HCT116 (cell line): Measurements from ENCODE around the gene FAM151B. TPM values are rescaled to one million over a fixed set of nuclear protein-coding genes. Genes with fewer than 3 reads are reported as not detected.
"Not testable (repeated sequence)": the region's sequence is repeated elsewhere in the genome, so short reads cannot be mapped to it uniquely, and the experiment has no call there.

ENCODE experiments used
- ATAC-seq: fragments of 200-7000 bp; cut with Tn5 transposase; 2 replicates; pipeline ENCODE4 v1.9.1; 2020; ENCODE audit warnings: mild to moderate bottlenecking, moderate library complexity
- BruUV-seq: library from RNA; stranded (reverse); fragments of 400-500 nt; replicated peaks from 2 replicates; lab custom pipeline; 2021; lab: Mats Ljungman, UMichigan
- CTCF ChIA-PET: fragments of 300-600 bp; sonication (Branson Sonifier 250); formaldehyde crosslinking; loops from one replicate; lab custom pipeline; 2021; ENCODE audit warnings: antibody characterized with exemption; lab: Charles Lee
- POLR2A ChIA-PET: fragments of 300-600, 350-600 bp; sonication (Branson Sonifier 250); formaldehyde crosslinking; loops from one replicate; lab custom pipeline; 2021; ENCODE audit warnings: antibody characterized with exemption; lab: Charles Lee
- RAD21 ChIA-PET, 2 experiments: fragments of 300-600 bp; sonication (Branson Sonifier 250); formaldehyde crosslinking; loops; one replicate each; lab custom pipeline; 2023; ENCODE audit warnings: low total read pairs in 2 of 2; ENCODE audit not compliant: uncharacterized antibody in 2 of 2, unreplicated experiment in 2 of 2, low non-redundant PET in 1 of 2; lab: Charles Lee
- DNase-seq: peaks from one replicate; pipeline ENCODE4 v3.0.0-alpha.2; 2010; ENCODE audit warnings: low read depth, low spot score
- H2AFZ ChIP-seq: fragments of 200-600 bp; shearing (Covaris generic), sonication (generic); 2 replicates; pipeline ENCODE4 v1.6.1; 2017; ENCODE audit warnings: low read depth, mixed run types, mixed read lengths, antibody characterized with exemption, low read length; ENCODE audit not compliant: poor library complexity, severe bottlenecking
- H3K27ac ChIP-seq: 2 replicates; pipeline ENCODE4 v1.5.1; 2012; ENCODE audit warnings: low read depth, low read length
- H3K27me3 ChIP-seq: fragments of 200-600 bp; sonication (generic); 2 replicates; pipeline ENCODE4 v1.6.1; 2016; ENCODE audit warnings: mixed run types, low read length, mixed read lengths; ENCODE audit not compliant: insufficient read depth
- H3K36me3 ChIP-seq, 2 experiments: fragments of 200-500 bp in 1 of 2; fragments of 200-600 bp in 1 of 2; sonication (Bioruptor generic) in 1 of 2; sonication (generic) in 1 of 2; 2 replicates each; pipeline versions ENCODE4 v1.5.1 to v1.6.1; 2014 to 2016; ENCODE audit warnings: low read length in 2 of 2, inconsistent platforms in 1 of 2, mixed read lengths in 1 of 2, mixed run types in 1 of 2; ENCODE audit not compliant: insufficient read depth in 2 of 2, control insufficient read depth in 1 of 2
- H3K4me1 ChIP-seq, 2 experiments: fragments of 200-600 bp in 1 of 2; sonication (generic) in 1 of 2; 2 replicates each; pipeline versions ENCODE4 v1.5.1 to v1.6.1; 2012 to 2017; ENCODE audit warnings: low read length in 2 of 2, inconsistent platforms in 1 of 2, mild to moderate bottlenecking in 1 of 2, mixed read lengths in 1 of 2, mixed run types in 1 of 2, moderate library complexity in 1 of 2; ENCODE audit not compliant: insufficient read depth in 2 of 2, control insufficient read depth in 1 of 2
- H3K4me2 ChIP-seq: fragments of 200-600 bp; sonication (generic); 2 replicates; pipeline ENCODE4 v1.6.1; 2017; ENCODE audit warnings: mixed run types, low read length, mixed read lengths
- H3K4me3 ChIP-seq, 2 experiments: fragments of 200-600 bp in 1 of 2; sonication (generic) in 1 of 2; replicated peaks in 1 of 2; 2 replicates each; pipeline ENCODE4 v1.5.1; 2011 to 2016; ENCODE audit warnings: low read length in 2 of 2, control low read depth in 1 of 2, low read depth in 1 of 2, mild to moderate bottlenecking in 1 of 2, mixed read lengths in 1 of 2, mixed run types in 1 of 2
- H3K79me2 ChIP-seq: fragments of 200-600 bp; sonication (generic); 2 replicates; pipeline ENCODE4 v1.6.1; 2017; ENCODE audit warnings: mild to moderate bottlenecking, mixed run types, low read length, moderate library complexity, mixed read lengths; ENCODE audit not compliant: insufficient read depth
- H3K9ac ChIP-seq: fragments of 200-600 bp; sonication (generic); 2 replicates; pipeline ENCODE4 v1.6.1; 2016; ENCODE audit warnings: low read length, mixed read lengths
- H3K9me2 ChIP-seq: fragments of 200-600 bp; sonication (generic), shearing (Covaris generic); 2 replicates; pipeline ENCODE4 v1.6.1; 2017; ENCODE audit warnings: mixed run types, mild to moderate bottlenecking, moderate library complexity; ENCODE audit not compliant: insufficient read depth
- H3K9me3 ChIP-seq, 2 experiments: fragments of 200-500 bp in 1 of 2; fragments of 200-600 bp in 1 of 2; sonication (Bioruptor generic) in 1 of 2; sonication (generic) in 1 of 2; 2 replicates each; pipeline ENCODE4 v1.6.1; 2014 to 2017; ENCODE audit warnings: low read length in 2 of 2, mixed read lengths in 2 of 2, inconsistent platforms in 1 of 2, low read depth in 1 of 2, mild to moderate bottlenecking in 1 of 2, mixed run types in 1 of 2, moderate library complexity in 1 of 2; ENCODE audit not compliant: control insufficient read depth in 1 of 2, insufficient read depth in 1 of 2
- H4K20me1 ChIP-seq: fragments of 200-600 bp; sonication (generic), shearing (Covaris generic); 2 replicates; pipeline ENCODE4 v1.6.1; 2017; ENCODE audit warnings: mixed run types, mild to moderate bottlenecking, moderate library complexity; ENCODE audit not compliant: insufficient read depth
- ELF1 ChIP-seq: IDR thresholded peaks from 2 replicates; pipeline ENCODE4 v1.6.1; 2012; ENCODE audit warnings: low read depth, borderline replicate concordance
- FOSL1 ChIP-seq: IDR thresholded peaks from 2 replicates; pipeline ENCODE4 v1.6.1; 2012; ENCODE audit warnings: low read depth
- POLR2A ChIP-seq: IDR thresholded peaks from 2 replicates; pipeline ENCODE4 v1.7.0; 2011; ENCODE audit warnings: borderline replicate concordance; ENCODE audit not compliant: insufficient read depth, insufficient read length; ENCODE audit errors: extremely low read depth
- ZNF274 ChIP-seq: fragments of 200-500 bp; sonication (Bioruptor generic); IDR thresholded peaks from 2 replicates; pipeline ENCODE4 v1.6.1; 2014; ENCODE audit warnings: mild to moderate bottlenecking, low read depth, low read length, inconsistent platforms
- intact Hi-C: fragments of 100-400 bp; cut with micrococcal nuclease; formaldehyde crosslinking; loops from 2 replicates; pipeline ENCODE4 v1.10.0; 2022
- total RNA-seq: library from RNA; stranded (reverse); gene quantifications from one replicate; pipeline ENCODE4 v1.2.1, GENCODE V29; 2021; ENCODE audit not compliant: unreplicated experiment
- TF ChIP-seq, protein P1 (sequence below): IDR thresholded peaks from 2 replicates; pipeline ENCODE4 v1.6.1; 2012
- TF ChIP-seq, protein P2 (sequence below): IDR thresholded peaks from 2 replicates; pipeline ENCODE4 v1.6.1; 2011; ENCODE audit warnings: mild to moderate bottlenecking, low read length, moderate library complexity; ENCODE audit not compliant: insufficient replicate concordance; ENCODE audit errors: extremely low read depth
- TF ChIP-seq, protein P3 (sequence below), 3 experiments: fragments of 200-600 bp in 1 of 3; sonication (generic) in 1 of 3; IDR thresholded peaks in 2 of 3; conservative IDR thresholded peaks in 1 of 3; 2 replicates each; pipeline ENCODE4 v1.5.1; 2012 to 2017; ENCODE audit warnings: low read depth in 2 of 3, low read length in 2 of 3, antibody characterized with exemption in 1 of 3, borderline replicate concordance in 1 of 3, control low read depth in 1 of 3, mild to moderate bottlenecking in 1 of 3, mixed read lengths in 1 of 3, mixed run types in 1 of 3, moderate library complexity in 1 of 3; ENCODE audit not compliant: insufficient read depth in 1 of 3

Gene FAM151B
- total RNA-seq, 1 experiment from 2014 or later = 1.2 TPM

DNA sequence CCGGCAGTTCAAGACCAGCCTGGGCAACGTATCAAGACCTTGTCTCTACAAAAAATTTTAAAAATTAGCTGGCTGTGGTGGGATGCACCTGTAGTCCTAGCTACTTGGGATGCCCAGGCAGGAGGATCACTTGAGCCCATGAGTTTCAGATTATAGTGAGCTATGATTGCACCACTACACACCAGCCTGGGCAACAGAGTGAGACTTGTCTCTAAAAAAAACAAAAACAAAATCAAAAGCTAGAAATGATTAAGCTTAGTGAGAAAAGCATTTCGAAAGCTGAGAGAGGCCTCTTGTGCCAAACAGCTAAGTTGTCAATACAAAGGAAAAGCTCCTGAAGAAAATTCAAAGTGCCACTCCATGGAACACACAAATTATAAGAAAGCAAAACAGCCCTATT is 4.8 kb downstream of the FAM151B start:
- Histone ChIP-seq H3K4me2 (no peak overlapping the region), H4K20me1 (no peaks in the 10 kb centered on the region)

DNA sequence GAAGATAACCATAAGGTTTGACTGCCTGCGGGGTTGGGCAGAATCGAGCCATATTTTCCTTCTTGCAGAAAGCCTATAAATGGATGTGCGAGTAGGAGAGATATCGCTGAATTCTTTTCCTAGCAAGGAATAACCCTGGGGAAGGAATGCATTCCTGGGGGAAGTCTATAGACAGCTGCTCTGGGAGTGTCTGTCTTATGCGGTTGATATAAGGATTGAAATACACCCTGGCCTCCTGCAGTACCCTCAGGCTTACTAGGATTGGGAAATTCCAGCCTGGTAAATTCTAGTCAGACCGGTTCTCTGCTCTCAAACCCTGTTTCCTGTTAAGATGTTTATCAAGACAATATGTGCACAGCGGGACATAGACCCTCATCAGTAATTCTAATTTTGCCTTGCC is 5.5 kb downstream of the FAM151B start:
- H3K4me2 ChIP-seq, H2AFZ ChIP-seq, H3K9me3 ChIP-seq, H4K20me1 ChIP-seq, BruUV-seq, DNase-seq, CTCF ChIA-PET, POLR2A ChIA-PET, H3K27ac ChIP-seq, H3K4me3 ChIP-seq, intact Hi-C loops, H3K9ac ChIP-seq, H3K36me3 ChIP-seq, ATAC-seq, H3K9me2 ChIP-seq, H3K79me2 ChIP-seq, H3K27me3 ChIP-seq, RAD21 ChIA-PET: not testable (repeated sequence)
- H3K4me1 ChIP-seq = peaks cover 15 to 20% of the 10 kb centered on the region in 2 experiments; a peak in 3 of 4 replicates

More for the DNA sequence above, 4.8 kb downstream of the FAM151B start:
- Histone ChIP-seq H3K27me3 (no peaks in the 10 kb centered on the region), H2AFZ (no peak overlapping the region), H3K9ac (no peak overlapping the region), H3K79me2 (no peaks in the 10 kb centered on the region), H3K9me3 (no peaks in the 10 kb centered on the region; a peak in 1 of 4 replicates), H3K36me3 (no peaks in the 10 kb centered on the region), H3K4me1 (peaks cover 15 to 23% of the 10 kb centered on the region in 2 experiments; a peak in 3 of 4 replicates), H3K27ac (no peak overlapping the region), H3K9me2 (no peaks in the 10 kb centered on the region), H3K4me3 (no peak overlapping the region)
- ChIA-PET CTCF (no interaction called here), POLR2A (no interaction called here), RAD21 (no interaction called here)
- TF ChIP-seq POLR2A = no peak
- TF ChIP-seq ELF1 = no peak
- TF ChIP-seq, protein P1, sequence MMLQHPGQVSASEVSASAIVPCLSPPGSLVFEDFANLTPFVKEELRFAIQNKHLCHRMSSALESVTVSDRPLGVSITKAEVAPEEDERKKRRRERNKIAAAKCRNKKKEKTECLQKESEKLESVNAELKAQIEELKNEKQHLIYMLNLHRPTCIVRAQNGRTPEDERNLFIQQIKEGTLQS = no peak
- TF ChIP-seq ZNF274 = no peak
- TF ChIP-seq, protein P2, sequence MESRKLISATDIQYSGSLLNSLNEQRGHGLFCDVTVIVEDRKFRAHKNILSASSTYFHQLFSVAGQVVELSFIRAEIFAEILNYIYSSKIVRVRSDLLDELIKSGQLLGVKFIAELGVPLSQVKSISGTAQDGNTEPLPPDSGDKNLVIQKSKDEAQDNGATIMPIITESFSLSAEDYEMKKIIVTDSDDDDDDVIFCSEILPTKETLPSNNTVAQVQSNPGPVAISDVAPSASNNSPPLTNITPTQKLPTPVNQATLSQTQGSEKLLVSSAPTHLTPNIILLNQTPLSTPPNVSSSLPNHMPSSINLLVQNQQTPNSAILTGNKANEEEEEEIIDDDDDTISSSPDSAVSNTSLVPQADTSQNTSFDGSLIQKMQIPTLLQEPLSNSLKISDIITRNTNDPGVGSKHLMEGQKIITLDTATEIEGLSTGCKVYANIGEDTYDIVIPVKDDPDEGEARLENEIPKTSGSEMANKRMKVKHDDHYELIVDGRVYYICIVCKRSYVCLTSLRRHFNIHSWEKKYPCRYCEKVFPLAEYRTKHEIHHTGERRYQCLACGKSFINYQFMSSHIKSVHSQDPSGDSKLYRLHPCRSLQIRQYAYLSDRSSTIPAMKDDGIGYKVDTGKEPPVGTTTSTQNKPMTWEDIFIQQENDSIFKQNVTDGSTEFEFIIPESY = no peak
- TF ChIP-seq, protein P3, sequence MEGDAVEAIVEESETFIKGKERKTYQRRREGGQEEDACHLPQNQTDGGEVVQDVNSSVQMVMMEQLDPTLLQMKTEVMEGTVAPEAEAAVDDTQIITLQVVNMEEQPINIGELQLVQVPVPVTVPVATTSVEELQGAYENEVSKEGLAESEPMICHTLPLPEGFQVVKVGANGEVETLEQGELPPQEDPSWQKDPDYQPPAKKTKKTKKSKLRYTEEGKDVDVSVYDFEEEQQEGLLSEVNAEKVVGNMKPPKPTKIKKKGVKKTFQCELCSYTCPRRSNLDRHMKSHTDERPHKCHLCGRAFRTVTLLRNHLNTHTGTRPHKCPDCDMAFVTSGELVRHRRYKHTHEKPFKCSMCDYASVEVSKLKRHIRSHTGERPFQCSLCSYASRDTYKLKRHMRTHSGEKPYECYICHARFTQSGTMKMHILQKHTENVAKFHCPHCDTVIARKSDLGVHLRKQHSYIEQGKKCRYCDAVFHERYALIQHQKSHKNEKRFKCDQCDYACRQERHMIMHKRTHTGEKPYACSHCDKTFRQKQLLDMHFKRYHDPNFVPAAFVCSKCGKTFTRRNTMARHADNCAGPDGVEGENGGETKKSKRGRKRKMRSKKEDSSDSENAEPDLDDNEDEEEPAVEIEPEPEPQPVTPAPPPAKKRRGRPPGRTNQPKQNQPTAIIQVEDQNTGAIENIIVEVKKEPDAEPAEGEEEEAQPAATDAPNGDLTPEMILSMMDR (IDR thresholded peaks at IDR 0.05 in 2 of 3, conservative IDR thresholded peaks at IDR 0.05 in 1 of 3; ENCODE audit: borderline replicate concordance in 1 of 3, insufficient read depth in 1 of 3, low read depth in 2 of 3, low read length in 2 of 3) = no peak
- no peak for TF ChIP-seq FOSL1
- intact Hi-C loops = no loop called here
- DNase-seq (no peak), ATAC-seq (no peak)
- BruUV-seq = no TSS peak
